Keratinocyte (primary cell): ENCODE data around the gene LRBA. TPM values are rescaled to one million over a fixed set of nuclear protein-coding genes. Genes with fewer than 3 reads are reported as not detected.

Source experiments
- DNase-seq: peaks from one replicate; pipeline ENCODE4 v3.0.0-alpha.2; 2011; ENCODE audit warnings: low read depth, missing footprints, low spot score
- FAIRE-seq: peaks from 2 replicates; lab custom pipeline; 2011; peaks lifted over from hg19 to GRCh38; lab: Jason Lieb, UNC
- H2AFZ ChIP-seq: 2 replicates; pipeline ENCODE4 v1.6.0; 2012; ENCODE audit warnings: low read length, control low read depth, inconsistent platforms; ENCODE audit not compliant: control insufficient read depth
- H3K27ac ChIP-seq: 2 replicates; pipeline ENCODE4 v1.5.1; 2011; ENCODE audit warnings: low read length; ENCODE audit not compliant: control insufficient read depth, insufficient read depth
- H3K27me3 ChIP-seq: 3 replicates; pipeline ENCODE4 v1.6.0; 2011; ENCODE audit warnings: low read length; ENCODE audit not compliant: control insufficient read depth, insufficient read depth; ENCODE audit errors: extremely low read depth
- H3K36me3 ChIP-seq, 2 experiments: 2 replicates in 1 of 2; 3 replicates in 1 of 2; pipeline ENCODE4 v1.5.1; 2011; ENCODE audit warnings: low read length in 2 of 2, mild to moderate bottlenecking in 1 of 2; ENCODE audit not compliant: control insufficient read depth in 2 of 2, insufficient read depth in 2 of 2; ENCODE audit errors: extremely low read depth in 1 of 2
- H3K4me1 ChIP-seq: 3 replicates; pipeline ENCODE4 v1.5.1; 2011; ENCODE audit warnings: low read length; ENCODE audit not compliant: control insufficient read depth, insufficient read depth; ENCODE audit errors: extremely low read depth
- H3K4me2 ChIP-seq: 3 replicates; pipeline ENCODE4 v1.6.0; 2011; ENCODE audit warnings: low read depth, low read length; ENCODE audit not compliant: control insufficient read depth, insufficient read depth; ENCODE audit errors: extremely low read depth
- H3K4me3 ChIP-seq, 3 experiments: fragments of 200-600 bp in 1 of 3; sonication (generic) in 1 of 3; 2 replicates in 2 of 3; 3 replicates in 1 of 3; pipeline ENCODE4 v1.5.1; 2011 to 2016; ENCODE audit warnings: low read length in 3 of 3, mild to moderate bottlenecking in 3 of 3, control low read depth in 2 of 3, inconsistent platforms in 1 of 3, low read depth in 1 of 3, mixed read lengths in 1 of 3, mixed run types in 1 of 3, moderate library complexity in 1 of 3; ENCODE audit not compliant: control insufficient read depth in 2 of 3, insufficient read depth in 2 of 3; ENCODE audit errors: extremely low read depth in 1 of 3
- H3K79me2 ChIP-seq: 2 replicates; pipeline ENCODE4 v1.6.0; 2012; ENCODE audit warnings: low read length; ENCODE audit not compliant: control insufficient read depth, insufficient read depth
- H3K9ac ChIP-seq: 3 replicates; pipeline ENCODE4 v1.6.0; 2011; ENCODE audit warnings: low read length; ENCODE audit not compliant: control insufficient read depth, insufficient read depth; ENCODE audit errors: extremely low read depth
- H3K9me1 ChIP-seq: 3 replicates; pipeline ENCODE4 v1.6.0; 2011; ENCODE audit warnings: low read length; ENCODE audit not compliant: control insufficient read depth, insufficient read depth; ENCODE audit errors: extremely low read depth
- H3K9me3 ChIP-seq: 2 replicates; pipeline ENCODE4 v1.5.1; 2012; ENCODE audit warnings: low read depth, low read length; ENCODE audit not compliant: control insufficient read depth
- H4K20me1 ChIP-seq: 3 replicates; pipeline ENCODE4 v1.6.0; 2011; ENCODE audit warnings: low read length; ENCODE audit not compliant: control insufficient read depth, insufficient read depth; ENCODE audit errors: extremely low read depth
- CTCF ChIP-seq, 3 experiments: IDR thresholded peaks in 1 of 3; conservative IDR thresholded peaks in 1 of 3; optimal IDR thresholded peaks in 1 of 3; 2 replicates in 2 of 3; 3 replicates in 1 of 3; pipeline versions ENCODE3 to v1.5.1; 2011; ENCODE audit warnings: low read length in 3 of 3, mild to moderate bottlenecking in 3 of 3, moderate library complexity in 2 of 3, control low read depth in 1 of 3, inconsistent platforms in 1 of 3; ENCODE audit not compliant: insufficient read depth in 2 of 3; ENCODE audit errors: extremely low read depth in 1 of 3
- EZH2 ChIP-seq: IDR thresholded peaks from one replicate; pipeline ENCODE4 v1.6.1; 2012; ENCODE audit warnings: inconsistent platforms, mild to moderate bottlenecking, low read length, moderate library complexity
- dilution Hi-C: fragments of 300-500 bp; cut with MboI; formaldehyde crosslinking; loops from one replicate; pipeline ENCODE4 v1.7.0; 2020; ENCODE audit warnings: low sequenced_read_pairs; ENCODE audit not compliant: extremely low pct_ligation_motif_present
- polyA plus RNA-seq, 5 experiments: library from polyadenylated mRNA; depleted of rRNA in 3 of 5; stranded (reverse) in 3 of 5; stranded (forward) in 1 of 5; unstranded in 1 of 5; fragments of >200 nt; gene quantifications; 1 replicate in 1 of 5; 2 replicates in 3 of 5; 3 replicates in 1 of 5; pipeline versions ENCODE4 v1.2.1 to v1.2.3, GENCODE V29; 2011 to 2012; ENCODE audit warnings: missing spikeins in 2 of 5, low read depth in 1 of 5, low replicate concordance in 1 of 5

Gene LRBA
- polyA plus RNA-seq, 1 donor (not counting 4 experiments of a cell fraction or from before 2014, with no cell fraction given): 35.6 TPM

DNA sequence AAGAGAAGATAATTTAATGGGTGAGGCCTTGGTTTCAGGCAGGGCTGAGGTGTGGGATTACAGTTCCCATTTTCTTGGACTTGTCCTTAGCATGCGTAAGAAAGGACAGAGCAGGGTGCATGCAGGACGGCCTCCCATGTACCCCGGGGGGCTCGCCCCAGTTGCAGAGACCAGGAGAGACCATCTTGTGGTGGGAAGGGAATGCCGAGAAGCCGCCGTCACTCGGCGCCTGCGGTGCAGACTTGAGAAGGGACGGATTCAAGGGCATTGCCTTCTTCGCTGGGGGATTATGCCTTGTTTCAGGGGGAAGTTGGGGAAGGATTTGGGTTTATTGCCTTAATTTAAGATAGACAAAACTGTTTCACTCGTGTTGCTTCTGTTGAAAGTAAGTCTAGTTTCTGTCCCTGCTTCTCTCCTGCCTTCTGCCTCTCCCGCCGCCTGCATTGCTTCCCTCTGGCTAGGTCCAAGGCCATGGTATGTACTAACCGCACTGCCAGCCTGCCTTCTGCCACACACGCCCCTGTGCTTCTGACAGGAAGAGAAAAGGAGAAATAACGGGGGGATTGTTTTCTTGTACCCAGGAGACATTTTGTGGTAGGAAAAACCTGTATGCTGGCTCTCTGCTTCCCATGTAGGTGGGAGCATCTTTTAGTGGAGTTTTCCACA is 761.0 kb downstream of the LRBA start:
- Histone ChIP-seq H4K20me1 (no peaks in the 10 kb centered on the region), H3K9me1 (no peaks in the 10 kb centered on the region), H3K27me3 (no peaks in the 10 kb centered on the region), H3K4me2 (no peak overlapping the region), H2AFZ (no peak overlapping the region), H3K79me2 (no peaks in the 10 kb centered on the region), H3K9me3 (no peaks in the 10 kb centered on the region), H3K27ac (no peak overlapping the region), H3K4me1 (peaks cover 27% of the 10 kb centered on the region), H3K4me3 (no peak overlapping the region), H3K9ac (no peak overlapping the region), H3K36me3 (no peaks in the 10 kb centered on the region)
- FAIRE-seq: no peak
- dilution Hi-C loops: no loop called here
- no peak for DNase-seq
- TF ChIP-seq CTCF (optimal IDR thresholded peaks at IDR 0.05 in 1 of 3, IDR thresholded peaks at IDR 0.05 in 1 of 3, conservative IDR thresholded peaks at IDR 0.05 in 1 of 3; ENCODE audit: extremely low read depth in 1 of 3, insufficient read depth in 2 of 3, low read length in 3 of 3) (no peak), EZH2 (no peak)

- no peaks in the 10 kb centered on the region for H3K27me3 ChIP-seq
- H3K4me2 ChIP-seq: no peak overlapping the region
- no peak for FAIRE-seq
- no peaks in the 10 kb centered on the region for H3K79me2 ChIP-seq
- no peak overlapping the region for H2AFZ ChIP-seq
- no peak for DNase-seq
- dilution Hi-C loops: no loop called here
- TF ChIP-seq EZH2: no peak
- TF ChIP-seq CTCF (optimal IDR thresholded peaks at IDR 0.05 in 1 of 3, IDR thresholded peaks at IDR 0.05 in 1 of 3, conservative IDR thresholded peaks at IDR 0.05 in 1 of 3; ENCODE audit: extremely low read depth in 1 of 3, insufficient read depth in 2 of 3, low read length in 3 of 3): no peak
- no peaks in the 10 kb centered on the region for H4K20me1 ChIP-seq
- H3K9me3 ChIP-seq: no peaks in the 10 kb centered on the region
- no peak overlapping the region for H3K4me3 ChIP-seq
- H3K9me1 ChIP-seq: no peaks in the 10 kb centered on the region
- peaks cover 21% of the 10 kb centered on the region for H3K4me1 ChIP-seq
- H3K36me3 ChIP-seq: no peaks in the 10 kb centered on the region
- H3K27ac ChIP-seq: no peak overlapping the region
- no peak overlapping the region for H3K9ac ChIP-seq
Measured at GRCh38 chr4:150253416-150253815, 761.7 kb downstream of the LRBA start.
